Erythroblast (primary cell): ENCODE data around the gene STXBP1.

Experiments used
- GATA1 ChIP-seq: IDR thresholded peaks from 2 replicates; pipeline ENCODE4 v1.6.1; 2011; ENCODE audit warnings: low read depth, mild to moderate bottlenecking, control low read depth, low read length, moderate library complexity
- POLR2A ChIP-seq: IDR thresholded peaks from 2 replicates; pipeline ENCODE4 v1.6.1; 2011; ENCODE audit warnings: mild to moderate bottlenecking, low read length

- TF ChIP-seq POLR2A (no peak), GATA1 (no peak)
Observed at GRCh38 chr9:127586537-127586936, 25.5 kb upstream of the STXBP1 start.
